Endodermal cell (in vitro differentiated cells): ENCODE results near the gene TCF7L2. TPM values are rescaled to one million over a fixed set of nuclear protein-coding genes. Genes with fewer than 3 reads are reported as not detected.

Source experiments
- DNase-seq: peaks from one replicate; pipeline ENCODE4 v3.0.0-alpha.2; 2017
- H3K27ac ChIP-seq: 2 replicates; pipeline ENCODE4 v1.5.1; 2013; ENCODE audit warnings: mild to moderate bottlenecking, low read depth, low read length, moderate library complexity
- H3K27me3 ChIP-seq: 2 replicates; pipeline ENCODE4 v1.6.1; 2013; ENCODE audit warnings: mild to moderate bottlenecking, low read length, moderate library complexity; ENCODE audit not compliant: insufficient read depth, control insufficient read depth, poor library complexity, severe bottlenecking
- H3K36me3 ChIP-seq: 2 replicates; pipeline ENCODE4 v1.7.0; 2013; ENCODE audit warnings: mild to moderate bottlenecking, low read length, moderate library complexity; ENCODE audit not compliant: control insufficient read depth, insufficient read depth
- H3K4me1 ChIP-seq: one replicate; pipeline ENCODE4 v1.7.0; 2013; ENCODE audit warnings: low read length; ENCODE audit not compliant: control insufficient read depth, insufficient read depth
- H3K4me3 ChIP-seq: 2 replicates; pipeline ENCODE4 v1.5.1; 2013; ENCODE audit warnings: mild to moderate bottlenecking, low read length, moderate library complexity
- H3K9ac ChIP-seq: 2 replicates; pipeline ENCODE4 v1.6.1; 2013; ENCODE audit warnings: mild to moderate bottlenecking, low read length, moderate library complexity; ENCODE audit not compliant: poor library complexity, severe bottlenecking; ENCODE audit errors: extremely low read depth
- H3K9me3 ChIP-seq: 2 replicates; pipeline ENCODE4 v1.6.1; 2013; ENCODE audit warnings: mild to moderate bottlenecking, low read length, moderate library complexity; ENCODE audit not compliant: control insufficient read depth
- H3K27ac Mint-ChIP-seq: 2 replicates; pipeline ENCODE4 v1.8.0; 2020; ENCODE audit warnings: mixed read lengths
- H3K27me3 Mint-ChIP-seq: 2 replicates; pipeline ENCODE4 v1.8.0; 2021; ENCODE audit warnings: mild to moderate bottlenecking, mixed read lengths; ENCODE audit not compliant: insufficient read depth
- H3K36me3 Mint-ChIP-seq: 2 replicates; pipeline ENCODE4 v1.8.0; 2020; ENCODE audit warnings: low read depth, mixed read lengths
- H3K4me1 Mint-ChIP-seq: 2 replicates; pipeline ENCODE4 v1.8.0; 2020; ENCODE audit warnings: mixed read lengths
- H3K4me3 Mint-ChIP-seq: 2 replicates; pipeline ENCODE4 v1.8.0; 2020; ENCODE audit warnings: mild to moderate bottlenecking, moderate library complexity, mixed read lengths
- H3K9me3 Mint-ChIP-seq: 2 replicates; pipeline ENCODE4 v1.8.0; 2020; ENCODE audit warnings: mild to moderate bottlenecking, mixed read lengths
- WGBS, 2 experiments: methylation state at CpG; one replicate each; pipeline versions ENCODE4 v1.1.5 to v1.1.7; 2013; ENCODE audit warnings: missing lambda C conversion rate in 2 of 2, mixed read lengths in 1 of 2; ENCODE audit not compliant: insufficient coverage in 1 of 2, insufficient read length in 1 of 2; 5-methylcytosine and 5-hydroxymethylcytosine counted together
- total RNA-seq, 2 donors: library from RNA; stranded (reverse); fragmentation: NEBNext Ultra II Directional in 1 of 2; extraction: Animal tissue kit (Norgen Biotek cat#: 25700) in 1 of 2; gene quantifications; 2 replicates in 1 of 2; 3 replicates in 1 of 2; pipeline ENCODE4 v1.2.1, GENCODE V29; 2021
- TF ChIP-seq, protein P1 (sequence below): fragments of 200-600 bp; sonication (generic); conservative IDR thresholded peaks from 2 replicates; pipeline ENCODE4 v1.5.0; 2021; ENCODE audit warnings: antibody characterized with exemption, mild to moderate bottlenecking

TCF7L2 gene
- total RNA-seq, 2 donors from 2014 or later: 73.2 to 105 TPM

DNA sequence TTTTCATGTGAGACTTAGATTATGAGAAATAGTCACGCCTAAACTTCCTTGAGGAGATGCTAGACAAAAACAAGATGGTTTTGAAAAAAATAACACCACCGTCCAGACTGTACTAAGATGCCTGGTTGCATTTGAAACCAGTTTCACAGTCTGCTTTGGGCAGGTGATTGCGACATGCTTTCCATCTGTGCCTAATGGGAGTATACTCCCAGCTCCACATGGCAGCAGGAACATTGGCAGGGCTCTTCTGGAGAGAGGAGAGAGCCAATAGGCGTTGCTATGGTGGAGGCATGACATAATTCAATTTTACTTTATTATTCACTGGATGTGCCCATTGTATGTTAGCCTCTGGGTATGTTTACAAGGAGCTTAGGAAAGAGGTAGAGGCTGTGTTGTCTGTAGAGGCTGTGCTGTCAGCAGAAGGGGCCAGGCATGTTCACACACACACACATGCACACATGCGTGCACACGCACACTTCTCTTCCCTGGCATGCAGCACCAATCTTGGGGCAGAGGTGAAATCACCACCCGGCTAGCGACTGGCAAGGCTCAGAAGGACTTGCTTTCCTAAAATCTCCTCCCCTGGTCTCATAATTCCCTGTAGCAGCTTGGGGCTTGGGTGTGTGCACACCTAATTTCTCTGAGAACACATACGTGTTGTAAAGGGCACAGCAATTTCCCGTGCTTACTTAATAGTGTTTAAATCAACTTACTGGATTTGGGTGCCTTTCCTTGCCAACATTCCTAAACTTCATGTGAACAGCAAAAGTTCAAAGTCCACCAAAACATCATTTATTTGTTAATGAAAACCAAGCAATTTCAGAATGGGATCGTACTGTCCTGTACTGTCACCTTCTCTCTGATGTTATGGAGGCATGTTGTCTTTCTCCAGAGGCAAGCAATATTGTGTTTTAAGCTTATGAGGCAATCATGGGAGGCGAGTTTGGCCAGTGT, 162.1 kb downstream of the TCF7L2 start:
- H3K27me3 ChIP-seq: no peaks in the 10 kb centered on the region
- WGBS, 2 experiments: 93 to 94% methylated on average over 9 to 11 of the region's 12 CpGs
- H3K27me3 Mint-ChIP-seq: no peaks in the 10 kb centered on the region
- no peaks in the 10 kb centered on the region for H3K9me3 Mint-ChIP-seq
- H3K4me3 ChIP-seq: no peak overlapping the region
- H3K9ac ChIP-seq: no peak overlapping the region
- TF ChIP-seq, protein P1, sequence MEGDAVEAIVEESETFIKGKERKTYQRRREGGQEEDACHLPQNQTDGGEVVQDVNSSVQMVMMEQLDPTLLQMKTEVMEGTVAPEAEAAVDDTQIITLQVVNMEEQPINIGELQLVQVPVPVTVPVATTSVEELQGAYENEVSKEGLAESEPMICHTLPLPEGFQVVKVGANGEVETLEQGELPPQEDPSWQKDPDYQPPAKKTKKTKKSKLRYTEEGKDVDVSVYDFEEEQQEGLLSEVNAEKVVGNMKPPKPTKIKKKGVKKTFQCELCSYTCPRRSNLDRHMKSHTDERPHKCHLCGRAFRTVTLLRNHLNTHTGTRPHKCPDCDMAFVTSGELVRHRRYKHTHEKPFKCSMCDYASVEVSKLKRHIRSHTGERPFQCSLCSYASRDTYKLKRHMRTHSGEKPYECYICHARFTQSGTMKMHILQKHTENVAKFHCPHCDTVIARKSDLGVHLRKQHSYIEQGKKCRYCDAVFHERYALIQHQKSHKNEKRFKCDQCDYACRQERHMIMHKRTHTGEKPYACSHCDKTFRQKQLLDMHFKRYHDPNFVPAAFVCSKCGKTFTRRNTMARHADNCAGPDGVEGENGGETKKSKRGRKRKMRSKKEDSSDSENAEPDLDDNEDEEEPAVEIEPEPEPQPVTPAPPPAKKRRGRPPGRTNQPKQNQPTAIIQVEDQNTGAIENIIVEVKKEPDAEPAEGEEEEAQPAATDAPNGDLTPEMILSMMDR: no peak
- H3K9me3 ChIP-seq: no peaks in the 10 kb centered on the region
- DNase-seq: peak; percentile 42
- peaks cover 4% of the 10 kb centered on the region for H3K36me3 ChIP-seq
- H3K4me1 Mint-ChIP-seq: peaks cover 44% of the 10 kb centered on the region
- H3K4me3 Mint-ChIP-seq: no peak overlapping the region
- no peak overlapping the region for H3K27ac Mint-ChIP-seq
- H3K4me1 ChIP-seq: peaks cover 22% of the 10 kb centered on the region
- peaks cover 22% of the 10 kb centered on the region for H3K36me3 Mint-ChIP-seq
- no peak overlapping the region for H3K27ac ChIP-seq

DNA sequence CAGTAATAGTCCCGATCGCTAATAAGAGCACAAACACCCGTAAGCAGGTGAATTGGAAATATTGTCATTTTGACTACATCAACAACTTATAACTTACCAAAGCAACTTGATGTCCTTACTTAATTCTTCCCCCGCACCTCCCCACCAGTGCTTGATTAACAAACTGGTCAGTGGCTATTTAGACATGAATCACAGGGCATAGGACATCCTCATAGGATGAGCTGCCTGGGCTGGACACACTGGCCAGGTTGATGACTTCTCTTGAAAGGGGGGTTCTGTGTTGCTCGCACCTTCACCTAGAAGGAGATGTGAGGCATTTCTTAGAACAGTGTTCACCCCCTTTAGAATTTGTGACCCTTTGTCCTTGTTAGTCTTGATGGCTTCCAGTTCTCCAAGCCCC, 163.2 kb downstream of the TCF7L2 start:
- 76 to 84% methylated on average over 4 to 5 of the region's 5 CpGs for whole genome bisulfite sequencing, 2 experiments
- Mint-ChIP-seq H3K36me3 (peaks cover 22% of the 10 kb centered on the region), H3K4me3 (no peak overlapping the region), H3K9me3 (no peaks in the 10 kb centered on the region), H3K27ac (no peak overlapping the region), H3K4me1 (peaks cover 41% of the 10 kb centered on the region), H3K27me3 (no peaks in the 10 kb centered on the region)
- no peak overlapping the region for H3K9ac ChIP-seq
- peaks cover 4% of the 10 kb centered on the region for H3K36me3 ChIP-seq
- H3K4me3 ChIP-seq: peak overlapping the region; percentile 50
- H3K9me3 ChIP-seq: no peaks in the 10 kb centered on the region
- H3K27ac ChIP-seq: no peak overlapping the region
- peaks cover 20% of the 10 kb centered on the region for H3K4me1 ChIP-seq
- H3K27me3 ChIP-seq: no peaks in the 10 kb centered on the region
- TF ChIP-seq, protein P1: no peak
- peak; percentile 35 for DNase-seq

DNA sequence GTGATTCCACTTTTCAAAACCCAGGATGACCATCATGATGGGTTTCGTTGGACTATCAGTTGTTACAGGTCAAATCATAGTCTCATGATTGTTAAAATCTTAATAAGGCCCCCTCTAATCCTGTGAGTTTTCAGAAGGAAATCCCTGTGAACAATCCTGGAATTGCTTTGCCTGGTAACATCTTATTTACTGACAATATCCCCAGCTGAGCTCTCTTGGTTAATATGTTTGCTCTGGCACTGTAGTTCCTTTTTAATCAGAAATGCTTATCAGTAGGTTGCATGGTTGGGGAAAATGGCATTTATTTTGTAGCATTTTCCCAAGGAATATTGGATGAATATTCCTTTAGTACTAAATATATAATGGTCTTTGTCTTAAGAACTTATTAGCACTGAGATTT, 163.9 kb downstream of the TCF7L2 start:
- DNase-seq: no peak
- H3K9me3 ChIP-seq: no peaks in the 10 kb centered on the region
- H3K9ac ChIP-seq: no peak overlapping the region
- peaks cover 36% of the 10 kb centered on the region for H3K4me1 Mint-ChIP-seq
- H3K4me1 ChIP-seq: peaks cover 19% of the 10 kb centered on the region
- no peaks in the 10 kb centered on the region for H3K27me3 Mint-ChIP-seq
- H3K27ac ChIP-seq: no peak overlapping the region
- H3K9me3 Mint-ChIP-seq: no peaks in the 10 kb centered on the region
- peak overlapping the region; percentile 16 for H3K27ac Mint-ChIP-seq
- WGBS, 2 experiments: 41 to 78% methylated on average over 1 of the region's 1 CpG
- H3K4me3 Mint-ChIP-seq: no peak overlapping the region
- H3K36me3 ChIP-seq: peaks cover 1% of the 10 kb centered on the region
- peaks cover 18% of the 10 kb centered on the region for H3K36me3 Mint-ChIP-seq
- H3K4me3 ChIP-seq: peak overlapping the region; percentile 50
- TF ChIP-seq, protein P1: no peak
- no peaks in the 10 kb centered on the region for H3K27me3 ChIP-seq
